Activated CD4-positive, CD25-positive, alpha-beta regulatory T cell (primary cell): ENCODE results near the gene DQX1.

ENCODE experiments used
- DNase-seq, 4 experiments: peaks; one replicate each; lab custom pipeline; 2025; lab: John Stamatoyannopoulos, UW

Gene DQX1

GRCh38 chr2:74530239-74531187, 4.5 kb upstream of the DQX1 start:
- no peak for DNase-seq

GRCh38 chr2:74529357-74530238, 3.6 kb upstream of the DQX1 start, which contains the start of the genes AUP1 and HTRA2:
AUP1 (minus strand) TSS chr2:74529706; CDS start chr2:74529629, 77 bp downstream.
HTRA2 (plus strand) TSS chr2:74529933; CDS start chr2:74530007, 74 bp downstream.
- peak; percentile 74 to 87 (median 78) for DNase-seq

GRCh38 chr2:74528600-74529356, 2.7 kb upstream of the DQX1 start:
- no peak for DNase-seq

GRCh38 chr2:74527741-74528140, 1.7 kb upstream of the DQX1 start:
- DNase-seq = no peak

- no peak for DNase-seq
Measured at GRCh38 chr2:74526649-74527230, 709 bp upstream of the DQX1 start.

- DNase-seq = no peak
Measured at GRCh38 chr2:74524955-74525716, 895 bp downstream of the DQX1 start.

GRCh38 chr2:74524005-74524404, 2.0 kb downstream of the DQX1 start:
- no peak for DNase-seq

GRCh38 chr2:74522516-74522915, 3.5 kb downstream of the DQX1 start:
- DNase-seq = no peak

- DNase-seq = no peak
Measured at GRCh38 chr2:74516650-74517049, 9.4 kb downstream of the DQX1 start.

GRCh38 chr2:74515981-74516633, 9.9 kb downstream of the DQX1 start:
- peak; percentile 30 to 62 (median 42) for DNase-seq

GRCh38 chr2:74515271-74515980, 10.6 kb downstream of the DQX1 start:
- DNase-seq = no peak

- no peak for DNase-seq
Measured at GRCh38 chr2:74514368-74515270, 11.4 kb downstream of the DQX1 start, which contains the start of gene TLX2. TLX2 (plus strand) TSS chr2:74514450; CDS start chr2:74514807, 357 bp downstream.

- DNase-seq = no peak
Measured at GRCh38 chr2:74513605-74514367, 12.2 kb downstream of the DQX1 start.

- no peak for DNase-seq
Measured at GRCh38 chr2:74512744-74513604, 13.1 kb downstream of the DQX1 start.

GRCh38 chr2:74511104-74511989, 14.7 kb downstream of the DQX1 start:
- DNase-seq = no peak
